Coronary artery (tissue), 2 donors: ENCODE measurements around the gene KANK3.

Source experiments
- DNase-seq: peaks from one replicate; pipeline ENCODE4 v3.0.0-alpha.2; 2017; ENCODE audit warnings: low spot score
- H3K27ac ChIP-seq, 2 donors: fragments of 200-600 bp; sonication (generic); one replicate each; pipeline ENCODE4 v1.5.1; 2016 to 2019
- H3K4me3 ChIP-seq: fragments of 200-600 bp; sonication (generic); 2 replicates; pipeline ENCODE4 v1.5.1; 2016; ENCODE audit warnings: mild to moderate bottlenecking, moderate library complexity
- CTCF ChIP-seq: fragments of 200-600 bp; sonication (generic); IDR thresholded peaks from one replicate; pipeline ENCODE4 v1.5.1; 2019; ENCODE audit warnings: antibody characterized with exemption

KANK3 gene

DNA sequence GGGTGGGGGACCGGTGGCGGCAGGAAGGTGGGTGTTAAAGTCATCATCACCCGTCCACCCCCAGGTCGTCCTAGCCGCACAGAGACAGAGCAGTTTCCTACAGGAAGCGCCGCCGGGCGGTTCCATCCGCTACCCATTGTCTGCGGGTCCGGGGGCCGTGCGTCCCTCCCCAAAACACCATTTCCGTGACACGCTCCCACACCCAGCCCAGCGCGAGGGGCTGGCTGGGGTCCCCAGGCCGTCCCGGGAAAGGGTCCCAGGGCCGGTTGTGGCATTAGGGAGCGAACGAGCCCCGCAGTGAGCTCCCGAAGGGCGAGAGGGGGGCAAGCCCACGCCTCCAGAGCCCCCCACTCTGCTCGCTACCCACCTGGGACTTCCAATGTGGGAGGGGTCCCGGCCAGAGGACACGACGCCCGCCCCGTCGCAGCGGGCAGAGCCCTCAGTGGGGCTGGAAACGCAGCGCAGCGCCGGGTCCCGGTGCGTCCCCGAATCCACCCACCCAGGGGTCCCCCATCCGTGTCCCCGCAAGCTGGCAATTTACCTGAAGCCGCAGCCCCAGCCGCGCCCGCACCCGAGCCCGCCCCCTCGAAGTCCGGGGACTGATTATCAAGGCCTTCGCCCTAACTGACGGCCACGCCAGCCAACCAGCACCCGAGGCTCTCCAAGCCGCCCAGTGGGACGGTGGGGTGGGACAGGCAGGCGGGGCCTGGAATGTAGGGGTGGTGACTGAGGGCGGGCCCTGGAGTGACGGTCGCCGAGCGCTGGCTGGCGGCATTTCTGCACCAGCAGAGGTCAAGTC, at the start of gene KANK3:
Gene KANK3, minus strand, starts transcription at position 579 of the 799 bp plus-strand sequence. CDS start 5,434 bp downstream, outside the sequence.
- peak within 1 kb of the TSS; percentile 76 for H3K4me3 ChIP-seq
- DNase-seq: peak; percentile 97
- TF ChIP-seq CTCF: no peak
- H3K27ac ChIP-seq: peak within 1 kb of the TSS; percentile 63 to 87

GRCh38 chr19:8392017-8392591, 49.0 kb upstream of the KANK3 start:
- Histone ChIP-seq H3K4me3 (peak overlapping the region; percentile 92), H3K27ac (peak overlapping the region; percentile 47 to 100)
- no peak for DNase-seq
- no peak for TF ChIP-seq CTCF

DNA sequence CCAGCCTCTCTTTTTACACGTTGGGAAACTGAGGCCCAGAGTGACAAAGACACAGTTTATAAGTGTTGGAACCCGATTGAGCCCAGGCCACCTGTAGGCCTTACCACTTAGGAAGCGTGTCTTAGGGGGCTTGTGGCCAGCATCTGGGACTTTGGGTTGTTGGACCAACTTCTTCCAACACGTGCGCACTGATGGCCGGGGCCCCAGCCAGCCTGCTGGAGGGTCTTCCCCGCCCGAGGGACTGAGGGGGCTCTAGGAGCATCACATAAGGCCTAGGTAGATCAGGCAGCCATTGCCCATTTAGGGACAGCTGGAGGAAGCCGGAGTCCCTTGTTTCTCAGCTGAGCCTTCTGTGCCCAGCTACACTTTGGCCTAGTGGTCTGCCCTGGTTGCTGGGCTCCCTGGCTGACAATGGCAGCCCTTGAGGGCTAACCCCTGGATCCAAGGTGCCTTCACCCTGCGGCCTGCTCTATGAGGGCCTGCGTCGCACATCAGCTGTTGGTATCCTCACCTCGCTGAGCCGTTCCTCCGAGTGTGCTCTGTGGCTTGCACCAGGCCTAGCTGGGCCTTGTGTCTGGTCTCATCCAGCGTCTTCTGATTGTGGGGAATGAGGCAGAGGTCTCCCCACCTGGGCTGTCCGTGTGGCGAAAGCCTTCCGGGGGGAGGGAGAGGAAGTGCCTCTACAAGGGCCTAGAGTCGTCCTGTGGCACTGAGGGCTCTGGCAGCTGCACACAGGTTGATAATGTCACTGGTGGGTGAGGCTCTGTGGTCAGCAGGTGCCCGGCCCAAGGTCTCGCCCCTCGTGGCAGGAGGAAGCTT, 48.3 kb upstream of the KANK3 start:
- H3K4me3 ChIP-seq: peak overlapping the region; percentile 92
- TF ChIP-seq CTCF: no peak
- DNase-seq: peak; percentile 79

DNA sequence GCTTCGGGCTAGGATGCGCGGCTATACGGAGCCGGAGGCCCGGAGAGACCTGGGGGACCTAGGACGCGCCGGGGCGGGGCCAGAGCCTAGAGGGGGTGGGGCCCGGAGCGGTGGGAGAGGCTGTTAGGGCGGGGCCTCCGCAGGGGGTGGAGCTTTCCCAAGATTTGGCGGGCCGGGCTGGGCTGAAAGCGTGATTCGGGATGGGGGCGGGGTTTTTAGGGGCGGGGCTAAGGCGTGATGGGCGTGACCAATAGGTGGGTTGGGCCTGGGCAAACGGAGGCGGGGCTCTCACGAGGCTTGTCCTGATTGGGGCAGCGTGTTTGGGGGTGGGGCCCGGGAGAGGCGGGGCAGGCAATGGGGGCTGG, 47.5 kb upstream of the KANK3 start:
- TF ChIP-seq CTCF: no peak
- Histone ChIP-seq H3K4me3 (peak overlapping the region; percentile 92), H3K27ac (peak overlapping the region; percentile 100)
- DNase-seq: peak; percentile 96

More for the DNA sequence above, 48.3 kb upstream of the KANK3 start:
- H3K27ac ChIP-seq: peak overlapping the region; percentile 47 to 100

- TF ChIP-seq CTCF: no peak
- peak within 1 kb of the TSS; percentile 92 for H3K4me3 ChIP-seq
- peak; percentile 100 for DNase-seq
- H3K27ac ChIP-seq: peak within 1 kb of the TSS; percentile 100
Observed at GRCh38 chr19:8389891-8390616, 47.0 kb upstream of the KANK3 start, which contains the start of gene RAB11B. Gene RAB11B (plus strand): TSS chr19:8390360. CDS start chr19:8390417, 57 bp downstream.

DNA sequence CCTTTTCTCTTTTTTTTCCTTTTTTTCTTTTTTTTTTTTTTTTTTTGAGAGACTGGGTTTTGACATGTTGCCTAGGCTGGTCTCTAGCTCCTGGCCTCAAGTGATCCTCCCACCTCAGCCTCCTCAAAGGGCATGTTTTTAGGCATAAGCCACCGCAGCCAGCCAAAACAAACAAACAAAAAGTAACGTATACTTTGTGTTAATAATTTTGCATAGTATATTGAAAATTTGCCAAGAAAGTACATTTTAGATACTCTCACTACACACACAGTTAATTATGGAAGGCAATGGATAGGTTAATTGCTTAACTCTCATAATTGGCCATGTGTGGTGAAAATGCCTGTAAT, 45.5 kb upstream of the KANK3 start:
- no peak for TF ChIP-seq CTCF
- no peak for DNase-seq
- H3K27ac ChIP-seq: no peak overlapping the region
- H3K4me3 ChIP-seq: no peak overlapping the region
